ENCODE results near the gene IPPK.

DNA sequence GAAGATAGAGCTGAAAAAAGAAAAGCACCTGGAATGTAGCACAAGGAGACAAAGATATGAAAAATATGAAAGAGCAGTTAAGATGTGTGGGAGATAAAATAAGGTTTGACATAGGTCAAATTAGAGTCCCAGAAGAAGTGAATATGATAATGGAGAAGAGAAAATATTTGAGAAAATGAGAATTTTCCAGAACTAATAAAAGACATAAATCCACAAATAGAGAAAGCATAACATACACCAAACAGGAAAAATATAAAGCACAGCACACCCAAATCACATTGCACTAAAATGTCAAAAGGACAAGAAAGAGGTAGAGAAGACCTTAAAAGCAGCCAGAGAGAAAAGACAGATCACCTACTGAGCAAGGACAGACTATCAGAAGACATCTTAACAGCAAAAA is 43.4 kb downstream of the IPPK start:
- TF ChIP-seq, protein P1, sequence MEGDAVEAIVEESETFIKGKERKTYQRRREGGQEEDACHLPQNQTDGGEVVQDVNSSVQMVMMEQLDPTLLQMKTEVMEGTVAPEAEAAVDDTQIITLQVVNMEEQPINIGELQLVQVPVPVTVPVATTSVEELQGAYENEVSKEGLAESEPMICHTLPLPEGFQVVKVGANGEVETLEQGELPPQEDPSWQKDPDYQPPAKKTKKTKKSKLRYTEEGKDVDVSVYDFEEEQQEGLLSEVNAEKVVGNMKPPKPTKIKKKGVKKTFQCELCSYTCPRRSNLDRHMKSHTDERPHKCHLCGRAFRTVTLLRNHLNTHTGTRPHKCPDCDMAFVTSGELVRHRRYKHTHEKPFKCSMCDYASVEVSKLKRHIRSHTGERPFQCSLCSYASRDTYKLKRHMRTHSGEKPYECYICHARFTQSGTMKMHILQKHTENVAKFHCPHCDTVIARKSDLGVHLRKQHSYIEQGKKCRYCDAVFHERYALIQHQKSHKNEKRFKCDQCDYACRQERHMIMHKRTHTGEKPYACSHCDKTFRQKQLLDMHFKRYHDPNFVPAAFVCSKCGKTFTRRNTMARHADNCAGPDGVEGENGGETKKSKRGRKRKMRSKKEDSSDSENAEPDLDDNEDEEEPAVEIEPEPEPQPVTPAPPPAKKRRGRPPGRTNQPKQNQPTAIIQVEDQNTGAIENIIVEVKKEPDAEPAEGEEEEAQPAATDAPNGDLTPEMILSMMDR (conservative IDR thresholded peaks at IDR 0.05): no peak
- no peak for TF ChIP-seq ZFX (IDR thresholded peaks at IDR 0.05)
